ENCODE data around the gene HOXB6.

Gene HOXB6

DNA sequence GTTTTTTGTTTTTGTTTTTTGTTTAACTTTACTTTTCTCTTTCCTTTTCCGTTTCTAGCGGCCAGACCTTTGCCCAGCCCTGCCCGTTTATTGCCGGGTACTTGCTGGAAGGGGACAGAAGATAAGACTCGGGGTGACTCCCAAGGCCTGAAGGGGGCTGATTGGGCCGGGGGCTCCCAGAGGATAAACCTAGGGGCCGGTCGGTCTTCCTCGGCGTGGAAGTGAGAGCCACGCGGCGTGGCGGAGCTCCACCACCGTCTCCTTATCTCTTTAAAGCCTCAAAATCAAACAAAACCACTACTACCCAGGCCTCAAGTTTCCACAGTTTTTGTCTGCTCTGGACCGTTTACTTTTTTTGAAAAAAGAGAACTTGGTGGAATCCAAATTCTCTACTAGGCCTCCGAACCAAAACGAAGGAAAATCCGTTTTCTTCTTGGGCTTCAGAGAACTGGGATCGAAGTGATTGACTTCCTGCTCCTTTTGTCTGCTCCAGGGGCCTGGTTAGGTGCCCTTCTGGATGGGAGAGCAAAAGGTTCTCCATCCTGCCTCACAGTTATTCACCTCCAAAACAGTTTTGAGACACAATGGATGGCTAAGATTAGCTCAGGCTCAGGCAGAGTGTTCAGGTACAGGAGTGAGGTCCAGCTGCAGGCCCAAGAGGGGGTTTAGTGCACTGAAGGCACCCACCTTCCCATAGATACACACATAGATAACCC lies 29.9 kb upstream of the HOXB6 start:
- DNase-seq = no peak

DNA sequence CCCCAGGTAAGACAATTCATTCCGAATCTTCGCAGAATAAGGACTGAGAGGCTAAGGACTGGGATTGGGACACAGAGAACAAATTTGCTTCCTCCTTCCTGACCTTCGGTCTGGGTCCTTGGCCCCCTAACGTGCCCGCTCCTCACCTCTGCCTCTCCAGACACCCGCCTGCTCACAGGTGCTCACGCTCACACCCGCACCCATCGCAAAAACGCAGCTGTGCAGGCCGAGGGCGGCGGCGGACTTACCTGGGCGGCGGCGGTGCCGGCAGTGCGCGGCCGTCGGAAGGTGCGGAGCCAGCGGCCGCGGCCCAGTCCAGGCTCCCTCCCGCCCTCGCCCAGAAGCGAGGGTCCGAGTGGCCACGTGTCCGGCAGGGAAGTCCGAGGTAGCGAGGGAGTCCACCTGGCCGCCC lies 28.5 kb upstream of the HOXB6 start:
- no peak for DNase-seq

GRCh38 chr17:48632579-48633265 lies 27.9 kb upstream of the HOXB6 start:
- no peak for DNase-seq

DNA sequence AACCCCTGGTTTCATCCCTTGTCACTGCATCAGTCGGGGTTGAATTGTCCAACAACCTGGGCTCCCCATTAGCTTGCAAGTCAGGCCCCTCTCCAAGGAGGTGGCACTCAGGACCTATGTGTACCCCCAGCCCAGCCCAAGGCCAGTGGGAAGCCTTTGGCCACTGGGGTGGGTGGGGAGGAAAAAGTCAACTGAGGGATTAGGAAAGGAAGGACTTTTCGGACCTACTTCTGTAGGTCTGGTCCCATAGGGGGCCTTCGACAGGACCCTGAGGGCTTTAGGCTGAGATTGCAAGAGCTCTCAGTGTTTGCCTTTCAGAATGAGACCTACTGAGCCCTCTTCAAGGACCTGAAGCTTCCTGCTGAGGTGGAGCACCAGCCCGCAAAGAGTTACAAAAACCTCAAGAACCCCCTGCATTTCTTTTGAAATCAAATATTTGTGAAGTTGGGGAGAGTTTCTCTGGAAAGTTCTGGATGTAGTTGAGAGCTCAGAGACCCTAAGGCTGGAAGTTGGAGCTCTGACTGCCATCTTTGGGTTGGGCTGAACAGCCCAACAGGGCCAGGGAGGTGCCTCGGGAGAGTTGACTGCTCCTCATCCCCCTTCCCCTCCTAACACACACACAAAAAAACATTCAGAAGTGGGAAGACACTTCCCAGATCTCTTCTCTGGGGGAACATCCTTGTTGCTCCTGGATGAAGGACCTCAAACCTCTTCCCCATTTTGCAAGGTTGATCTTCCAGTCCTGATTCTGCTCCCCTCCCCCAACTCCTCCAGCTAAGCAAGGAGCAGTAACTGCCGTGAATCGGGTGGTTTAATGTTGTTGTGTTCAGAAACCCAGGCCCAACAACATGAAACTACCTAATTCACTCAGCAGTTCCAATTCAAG lies 27.1 kb upstream of the HOXB6 start:
- no peak for DNase-seq

- no peak for DNase-seq
Measured at GRCh38 chr17:48630925-48631692, 26.3 kb upstream of the HOXB6 start.

- DNase-seq = no peak
Measured at GRCh38 chr17:48630009-48630924, 25.5 kb upstream of the HOXB6 start.

DNA sequence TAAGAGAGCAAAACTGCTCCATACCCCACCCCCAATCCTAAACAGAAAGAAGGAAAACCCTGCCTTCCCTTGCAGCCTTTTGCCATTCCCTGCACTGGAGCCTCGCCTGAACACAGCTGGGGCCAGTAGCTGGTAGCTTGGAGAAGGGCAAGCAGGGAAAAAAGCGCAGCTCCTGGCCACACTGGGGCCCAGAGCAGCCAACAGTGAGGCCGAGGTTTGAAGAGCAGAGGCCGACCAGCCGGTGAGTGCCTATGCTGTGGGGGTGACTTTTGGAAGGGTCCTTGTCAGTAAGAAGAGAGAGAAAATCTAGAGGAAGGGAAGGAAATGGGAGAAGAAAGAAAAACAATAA lies 24.6 kb upstream of the HOXB6 start:
- DNase-seq = peak; percentile 13

DNA sequence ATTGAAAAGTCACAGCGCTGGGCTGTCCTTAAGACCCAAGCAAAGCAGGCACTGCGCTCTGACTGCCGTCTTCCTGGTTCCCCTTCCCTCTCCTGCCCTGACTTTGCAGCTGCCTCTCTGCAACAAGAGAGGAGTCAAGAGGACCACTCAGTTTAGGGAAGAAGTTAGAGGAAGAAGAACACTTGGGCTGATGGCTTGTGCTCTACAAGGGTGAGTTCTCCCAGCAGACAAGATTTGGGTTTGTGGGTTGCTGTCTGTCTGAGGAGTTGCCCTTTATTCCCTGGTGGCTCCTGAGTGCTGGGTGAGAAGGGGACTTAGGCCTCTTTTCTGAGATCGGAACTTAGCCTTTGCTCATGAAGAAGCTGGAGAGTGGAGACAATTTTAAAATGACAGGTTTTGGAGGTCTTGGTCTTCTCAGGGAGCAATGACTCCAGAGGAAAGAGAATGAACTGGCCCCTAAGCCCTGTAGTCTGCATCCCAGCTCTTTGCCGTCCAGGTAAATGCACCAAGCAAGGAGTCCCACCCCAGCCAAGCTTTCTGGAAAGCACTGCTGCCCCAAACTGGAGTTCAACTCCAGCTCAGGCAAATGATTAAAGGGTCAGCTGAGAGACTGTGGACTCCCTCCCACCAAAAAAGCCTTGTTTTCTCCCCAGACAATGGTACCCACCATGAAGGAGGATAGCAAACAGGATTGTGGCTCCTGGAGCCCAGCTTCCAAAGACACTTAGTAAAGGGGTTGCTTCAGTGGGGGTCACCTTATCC lies 24.0 kb upstream of the HOXB6 start:
- peak; percentile 13 for DNase-seq

DNA sequence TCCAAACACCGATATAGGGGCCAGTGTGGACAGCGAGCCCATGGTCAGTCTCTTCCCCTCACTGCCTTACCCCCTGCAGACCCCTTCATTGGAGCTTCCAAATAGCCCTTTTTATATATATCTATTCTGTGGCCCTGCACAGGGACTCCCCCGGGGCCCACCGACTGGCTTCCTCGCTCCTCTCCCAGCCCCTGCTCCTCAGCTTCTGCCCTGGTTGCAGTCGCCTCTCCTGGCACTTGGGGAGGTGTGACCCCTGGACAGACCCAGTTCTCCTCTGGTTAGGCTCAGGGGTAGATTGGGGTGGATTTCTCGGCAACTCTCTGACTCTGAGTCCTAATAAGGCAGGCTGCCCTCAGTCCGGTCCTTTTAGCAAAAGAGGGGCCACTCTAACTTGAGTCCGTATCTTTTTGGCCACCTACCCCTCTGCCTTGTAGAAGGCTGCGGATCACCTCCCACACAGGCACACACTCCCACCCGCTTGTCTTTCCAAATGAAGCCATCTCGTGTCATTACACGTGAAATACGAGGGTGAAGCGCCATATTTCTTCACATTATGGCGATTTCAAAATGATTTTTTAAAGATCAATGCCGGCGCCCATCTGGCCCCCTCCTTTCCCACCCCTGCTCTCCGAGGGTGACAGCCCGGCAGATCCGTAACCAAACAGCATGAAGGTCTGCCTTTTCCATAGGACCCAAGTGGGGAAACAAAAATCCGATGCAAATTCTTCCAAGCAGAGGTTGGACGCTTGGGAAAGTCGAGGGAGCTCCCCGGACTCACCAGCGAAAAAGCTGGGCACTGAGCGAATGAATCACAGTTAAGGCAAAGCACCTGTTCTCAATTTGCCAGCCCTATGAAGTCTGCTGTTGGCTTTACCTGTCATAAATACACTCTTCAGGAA lies 23.1 kb upstream of the HOXB6 start:
- DNase-seq = peak; percentile 16

DNA sequence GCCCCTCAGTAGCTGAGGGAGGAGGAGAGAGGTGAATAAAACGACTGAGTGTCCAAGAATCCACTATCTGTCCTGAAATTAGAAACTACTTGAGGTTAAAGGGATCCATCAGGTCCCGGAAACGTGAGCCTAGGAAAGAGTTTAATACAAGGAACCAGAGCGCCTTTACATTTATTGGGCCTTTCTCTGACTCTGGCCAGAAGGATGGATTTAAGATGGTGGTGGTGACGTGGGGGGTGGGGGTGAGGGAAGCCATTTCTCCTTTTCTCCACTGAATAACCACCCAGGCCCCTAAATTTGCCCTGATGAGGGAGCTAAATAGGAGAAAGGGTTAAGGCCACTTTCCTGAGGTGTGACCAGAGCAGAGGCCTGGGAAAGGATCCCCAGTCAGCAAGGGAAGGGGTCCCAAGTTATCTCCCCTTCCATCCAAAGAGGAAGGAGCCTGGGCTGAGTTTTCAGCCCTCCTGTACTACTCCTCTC lies 22.4 kb upstream of the HOXB6 start:
- DNase-seq = no peak

GRCh38 chr17:48626245-48627117 lies 21.7 kb upstream of the HOXB6 start, which contains the start of gene HOXB9:
Gene HOXB9, minus strand, starts transcription at chr17:48626358. Its CDS starts 89 bp downstream, at chr17:48626269.
- DNase-seq = peak; percentile 49

DNA sequence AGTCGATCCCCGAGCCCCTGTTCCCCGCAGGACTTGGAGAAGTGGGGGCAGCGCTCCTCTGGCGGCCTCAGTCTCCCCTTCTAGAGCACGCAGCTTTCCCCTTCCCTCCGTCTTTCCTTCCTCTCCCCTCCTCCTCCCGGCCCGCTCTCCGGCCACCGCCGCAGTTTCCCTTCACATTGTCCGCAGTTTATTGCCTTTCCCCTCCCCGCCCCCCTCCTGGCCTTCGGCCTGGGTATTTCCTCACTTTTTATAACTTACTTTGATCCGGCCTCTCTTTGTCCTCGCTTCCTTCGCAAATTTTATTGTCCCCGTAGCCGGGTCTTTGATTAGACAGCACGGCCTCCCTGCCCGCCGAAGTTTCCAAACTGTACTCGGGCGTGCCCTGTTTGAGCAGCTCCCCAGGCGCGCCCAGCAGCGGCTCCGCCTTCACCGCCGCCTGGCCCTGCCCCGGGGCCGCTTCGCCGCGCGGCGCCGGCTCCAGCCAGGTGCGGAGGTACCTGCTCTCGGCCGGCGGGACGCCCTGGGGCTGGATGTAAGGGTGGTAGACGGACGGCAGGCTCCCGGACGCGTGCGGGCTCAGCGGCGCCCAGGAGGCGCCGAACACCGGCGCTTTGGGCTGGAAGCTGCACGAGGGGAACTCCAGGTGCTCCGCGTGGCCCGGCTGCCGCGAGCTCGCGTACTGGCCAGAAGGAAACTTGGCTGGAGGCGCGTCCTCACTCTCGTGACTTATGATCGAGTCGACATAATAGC lies 20.9 kb upstream of the HOXB6 start:
- DNase-seq = peak; percentile 67

DNA sequence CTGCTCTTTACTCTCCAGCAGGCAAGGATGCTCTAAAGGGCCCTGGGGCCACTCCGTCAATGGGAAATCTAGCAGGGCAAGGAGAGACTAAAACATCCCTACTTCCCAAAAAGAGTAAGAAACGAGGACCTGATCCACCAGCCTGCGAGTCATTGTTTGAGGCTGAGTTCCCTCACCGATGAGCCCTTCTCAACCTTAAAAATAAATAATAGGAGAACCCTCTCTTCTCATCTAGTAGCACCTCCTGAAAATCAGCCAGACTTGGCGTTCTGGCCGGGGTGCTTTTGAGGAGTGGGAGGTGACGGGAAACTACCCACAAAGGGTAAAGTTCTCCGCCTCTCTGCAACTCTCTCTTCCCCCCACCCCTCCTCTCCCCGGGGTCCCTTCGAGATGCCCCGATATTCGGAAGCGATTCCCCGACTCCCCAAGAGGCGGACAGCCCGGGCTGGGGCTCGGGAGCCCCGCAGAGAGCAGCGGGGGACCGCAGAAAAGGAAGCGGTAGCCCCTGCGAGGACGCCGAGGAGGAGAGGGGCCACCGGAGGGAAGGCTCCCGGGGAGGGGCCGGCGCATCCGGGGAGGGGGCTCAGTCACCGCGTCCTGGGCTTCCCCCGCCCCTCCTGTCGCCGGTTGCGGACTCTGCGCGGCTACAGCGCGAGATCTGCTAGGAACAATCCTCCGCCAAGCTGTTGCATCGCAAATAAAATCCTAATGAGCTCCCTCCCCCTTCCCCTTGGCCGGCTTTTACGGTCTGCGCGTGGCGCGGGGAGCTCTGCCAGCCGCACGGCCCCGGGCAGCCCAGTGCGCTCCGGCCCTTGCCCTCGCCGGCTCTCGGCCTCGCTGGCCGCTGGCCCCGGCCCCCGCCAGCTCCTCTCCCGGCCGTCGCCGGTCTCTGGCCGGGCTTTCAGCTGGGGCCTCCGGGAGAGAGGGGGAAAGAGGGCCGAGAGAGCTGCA lies 20.0 kb upstream of the HOXB6 start:
- no peak for DNase-seq

DNA sequence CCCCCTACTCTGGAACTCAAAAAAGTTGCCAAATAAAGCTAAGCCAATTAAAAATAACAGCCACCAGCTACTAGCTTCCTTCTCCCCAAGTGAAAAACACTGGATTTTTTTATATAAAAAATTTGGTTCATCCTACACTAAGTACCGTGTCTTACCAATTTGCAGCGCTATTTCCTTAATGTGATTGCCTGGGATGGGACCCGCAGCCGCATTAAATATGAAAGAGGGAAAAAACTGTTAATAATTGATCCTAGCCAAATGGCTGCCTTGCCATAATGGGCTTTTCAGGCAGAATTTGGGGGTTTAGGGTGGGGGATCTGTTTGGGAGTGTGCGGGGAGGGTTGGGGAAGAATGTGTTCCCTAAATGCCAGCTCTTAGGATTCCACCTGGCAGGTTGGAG lies 19.3 kb upstream of the HOXB6 start:
- no peak for DNase-seq

DNA sequence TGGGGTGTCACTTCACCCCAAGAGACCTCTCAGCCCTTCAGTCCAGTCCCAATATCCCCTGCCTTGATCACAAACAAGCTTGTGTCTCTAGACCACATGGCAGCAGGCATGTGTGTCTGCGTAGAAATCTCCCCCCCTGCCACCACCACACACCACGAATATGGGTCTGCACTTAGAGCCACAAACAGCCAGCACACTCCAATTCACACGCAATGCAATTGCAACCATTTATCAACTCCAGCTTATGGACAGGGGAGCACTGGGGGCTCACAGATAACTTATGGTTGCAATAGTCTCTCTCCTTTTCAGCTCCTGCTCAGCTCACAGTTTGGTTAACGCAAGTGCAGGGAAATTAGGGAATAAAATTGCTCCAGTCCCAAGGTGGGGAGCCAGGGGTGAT lies 18.8 kb upstream of the HOXB6 start:
- no peak for DNase-seq

GRCh38 chr17:48622857-48623256 lies 18.1 kb upstream of the HOXB6 start:
- DNase-seq = no peak
